Liver (tissue), 9 donors: ENCODE data around the gene YWHAB. TPM values are rescaled to one million over a fixed set of nuclear protein-coding genes. Genes with fewer than 3 reads are reported as not detected.

Source experiments
- DNase-seq: peaks from one replicate; pipeline ENCODE4 v3.0.0-alpha.2; 2017; ENCODE audit warnings: low spot score
- H3K27ac ChIP-seq, 2 donors: one replicate each; pipeline ENCODE4 v1.7.0; 2013; ENCODE audit warnings: inconsistent platforms in 2 of 2, low read length in 2 of 2, control low read depth in 1 of 2, low read depth in 1 of 2, mild to moderate bottlenecking in 1 of 2
- H3K27me3 ChIP-seq, 4 donors: one replicate each; pipeline versions ENCODE4 v1.6.1 to v1.7.0; 2013; ENCODE audit warnings: low read length in 3 of 4, inconsistent platforms in 1 of 4, mild to moderate bottlenecking in 1 of 4, moderate library complexity in 1 of 4; ENCODE audit not compliant: control insufficient read depth in 4 of 4, insufficient read depth in 4 of 4
- H3K36me3 ChIP-seq, 4 donors: one replicate each; pipeline versions ENCODE4 v1.6.1 to v1.7.0; 2013; ENCODE audit warnings: low read length in 3 of 4, mild to moderate bottlenecking in 3 of 4, low read depth in 1 of 4, moderate library complexity in 1 of 4; ENCODE audit not compliant: control insufficient read depth in 4 of 4, insufficient read depth in 3 of 4
- H3K4me1 ChIP-seq, 4 donors: one replicate each; pipeline versions ENCODE4 v1.6.1 to v1.7.0; 2013; ENCODE audit warnings: low read length in 3 of 4, mild to moderate bottlenecking in 3 of 4, moderate library complexity in 1 of 4; ENCODE audit not compliant: control insufficient read depth in 4 of 4, insufficient read depth in 4 of 4
- H3K4me3 ChIP-seq, 3 donors: one replicate each; pipeline versions ENCODE4 v1.6.1 to v1.7.0; 2013; ENCODE audit warnings: low read length in 3 of 3, control low read depth in 1 of 3, low read depth in 1 of 3, mild to moderate bottlenecking in 1 of 3
- H3K9ac ChIP-seq, 2 donors: one replicate each; pipeline ENCODE4 v1.7.0; 2013; ENCODE audit warnings: low read length in 2 of 2, mild to moderate bottlenecking in 2 of 2, moderate library complexity in 2 of 2, control low read depth in 1 of 2, low read depth in 1 of 2
- H3K9me3 ChIP-seq, 4 donors: one replicate each; pipeline versions ENCODE4 v1.6.1 to v1.7.0; 2013; ENCODE audit warnings: low read length in 3 of 4; ENCODE audit not compliant: control insufficient read depth in 4 of 4
- CTCF ChIP-seq: fragments of 150-350 bp; IDR thresholded peaks from 2 replicates; pipeline ENCODE4 v1.5.1; 2017; ENCODE audit warnings: improper control_type of control experiment, low read depth, low read length; ENCODE audit not compliant: missing input control
- FOXA1 ChIP-seq: IDR thresholded peaks from 2 replicates; pipeline ENCODE4 v1.6.1; 2016; ENCODE audit warnings: antibody characterized with exemption
- FOXA2 ChIP-seq: IDR thresholded peaks from 2 replicates; pipeline ENCODE4 v1.6.1; 2016; ENCODE audit warnings: antibody characterized with exemption
- HNF4A ChIP-seq, 2 donors: conservative IDR thresholded peaks; 2 replicates each; pipeline ENCODE4 v1.6.1; 2016; ENCODE audit warnings: antibody characterized with exemption in 2 of 2, mild to moderate bottlenecking in 2 of 2
- HNF4G ChIP-seq: IDR thresholded peaks from 2 replicates; pipeline ENCODE4 v1.6.1; 2016; ENCODE audit warnings: antibody characterized with exemption
- MAX ChIP-seq: IDR thresholded peaks from 2 replicates; pipeline ENCODE4 v1.6.1; 2016; ENCODE audit warnings: antibody characterized with exemption
- NR2F2 ChIP-seq: IDR thresholded peaks from 2 replicates; pipeline ENCODE4 v1.6.1; 2016; ENCODE audit warnings: antibody characterized with exemption
- RAD21 ChIP-seq, 2 donors: IDR thresholded peaks; 2 replicates each; pipeline ENCODE4 v1.6.1; 2016; ENCODE audit warnings: antibody characterized with exemption in 2 of 2, mild to moderate bottlenecking in 2 of 2
- REST ChIP-seq: IDR thresholded peaks from 2 replicates; pipeline ENCODE4 v1.6.1; 2016; ENCODE audit warnings: antibody characterized with exemption, mild to moderate bottlenecking
- RXRA ChIP-seq, 2 donors: IDR thresholded peaks; 2 replicates each; pipeline ENCODE4 v1.6.1; 2017 to 2018; ENCODE audit warnings: antibody characterized with exemption in 2 of 2, mild to moderate bottlenecking in 1 of 2
- SP1 ChIP-seq: IDR thresholded peaks from 2 replicates; pipeline ENCODE4 v1.6.1; 2018; ENCODE audit warnings: antibody characterized with exemption, mild to moderate bottlenecking
- TAF1 ChIP-seq: conservative IDR thresholded peaks from 2 replicates; pipeline ENCODE4 v1.6.1; 2016; ENCODE audit warnings: antibody characterized with exemption, mild to moderate bottlenecking
- YY1 ChIP-seq: IDR thresholded peaks from 2 replicates; pipeline ENCODE4 v1.6.1; 2016; ENCODE audit warnings: antibody characterized with exemption, mild to moderate bottlenecking
- ZBTB33 ChIP-seq: IDR thresholded peaks from 2 replicates; pipeline ENCODE4 v1.6.1; 2016; ENCODE audit warnings: antibody characterized with exemption
- WGBS: extraction: QIAGEN DNeasy Blood & Tissue Kit; methylation state at CpG from one replicate; pipeline ENCODE4 v1.1.7; 2013; 5-methylcytosine and 5-hydroxymethylcytosine counted together
- polyA plus RNA-seq, 2 donors: library from polyadenylated mRNA; stranded (reverse) in 1 of 2; unstranded in 1 of 2; fragments of 200-250 nt in 1 of 2; fragments of >200 nt in 1 of 2; fragmentation: Nextera tagmentation in 1 of 2; extraction: Ambion mirVana in 1 of 2; gene quantifications; one replicate each; pipeline versions ENCODE4 v1.2.1 to v1.2.3, GENCODE V29; 2013 to 2015
- total RNA-seq, 2 donors: library from RNA; depleted of rRNA; stranded (reverse); fragments of >200 nt; gene quantifications; one replicate each; pipeline ENCODE4 v1.2.3, GENCODE V29; 2014
- donor health status: healthy.
- donor health status: healthy.
- donor health status: healthy.
- donor health status: healthy.
- donor health status: healthy.

YWHAB gene
- total and polyA plus RNA-seq, 4 donors: 41.6 to 86.5 (median 43.3) TPM

DNA sequence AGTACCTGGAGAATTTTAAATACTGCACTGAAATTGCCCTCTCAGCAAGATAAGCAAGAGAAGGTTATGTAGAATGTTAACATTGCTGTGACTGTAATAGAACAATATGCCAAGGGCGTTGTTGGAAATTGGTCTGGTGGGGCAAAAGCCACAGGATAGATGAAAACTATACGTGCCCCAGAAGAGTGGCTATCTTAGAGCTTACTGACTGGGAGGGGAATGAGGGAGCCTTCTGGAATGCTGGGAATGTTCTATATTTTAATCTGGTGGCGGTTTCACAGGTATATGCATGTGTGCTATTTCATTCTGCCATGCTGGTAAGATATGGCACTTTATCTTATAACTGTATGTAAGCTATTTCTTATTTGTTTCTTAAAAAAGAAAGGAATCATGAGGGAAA, 35.2 kb upstream of the YWHAB start:
- no peak for TF ChIP-seq CTCF
- no peak for TF ChIP-seq HNF4A (conservative IDR thresholded peaks at IDR 0.05)
- no peak for TF ChIP-seq TAF1
- no peak for TF ChIP-seq YY1
- WGBS: 66% methylated on average over 3 of the region's 3 CpGs
- H3K36me3 ChIP-seq: no peaks in the 10 kb centered on the region
- no peak for DNase-seq
- H3K9ac ChIP-seq: no peak overlapping the region
- peaks cover 0 to 7% (median under 1%) of the 10 kb centered on the region in 4 donors for H3K27me3 ChIP-seq
- no peaks in the 10 kb centered on the region for H3K9me3 ChIP-seq
- H3K4me3 ChIP-seq: no peak overlapping the region
- H3K4me1 ChIP-seq: no peaks in the 10 kb centered on the region
- H3K27ac ChIP-seq: no peak overlapping the region

DNA sequence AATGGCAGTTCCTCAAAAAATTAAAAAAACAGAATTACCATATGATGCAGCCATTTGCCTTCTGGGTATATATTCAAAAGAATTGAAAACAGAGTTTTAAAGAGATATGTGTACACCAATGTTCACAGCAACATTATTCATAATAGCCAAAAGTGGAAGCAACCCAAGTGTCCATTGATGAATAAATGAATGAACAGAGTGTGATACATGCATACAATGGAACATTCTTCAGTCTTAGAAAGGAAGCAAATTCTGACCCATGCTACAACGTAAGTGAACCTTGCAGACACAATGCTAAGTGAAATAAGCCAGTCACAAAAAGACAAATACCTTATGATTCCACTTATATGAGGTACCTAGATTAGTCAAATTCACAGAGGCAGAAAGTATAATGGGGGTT, 34.7 kb upstream of the YWHAB start:
- Histone ChIP-seq H3K27ac (no peak overlapping the region), H3K36me3 (no peaks in the 10 kb centered on the region), H3K4me3 (no peak overlapping the region), H3K9ac (no peak overlapping the region), H3K27me3 (peaks cover 0 to 7% (median under 1%) of the 10 kb centered on the region in 4 donors), H3K9me3 (no peaks in the 10 kb centered on the region), H3K4me1 (no peaks in the 10 kb centered on the region)
- no peak for DNase-seq
- WGBS: 72% methylated on average over 1 of the region's 1 CpG
- TF ChIP-seq TAF1: no peak
- no peak for TF ChIP-seq HNF4A (conservative IDR thresholded peaks at IDR 0.05)
- TF ChIP-seq FOXA1: no peak
- TF ChIP-seq YY1: no peak
- no peak for TF ChIP-seq NR2F2
- no peak for TF ChIP-seq REST
- no peak for TF ChIP-seq FOXA2
- TF ChIP-seq MAX: no peak

- H3K27ac ChIP-seq: no peak overlapping the region
- peaks cover 0 to 7% (median under 1%) of the 10 kb centered on the region in 4 donors for H3K27me3 ChIP-seq
- DNase-seq: no peak
- no peak overlapping the region for H3K4me3 ChIP-seq
- WGBS: 58% methylated on average over 3 of the region's 3 CpGs
- H3K9me3 ChIP-seq: no peaks in the 10 kb centered on the region
- no peaks in the 10 kb centered on the region for H3K4me1 ChIP-seq
- no peaks in the 10 kb centered on the region for H3K36me3 ChIP-seq
- TF ChIP-seq SP1 (no peak), FOXA2 (no peak), ZBTB33 (no peak), FOXA1 (no peak), YY1 (no peak), MAX (no peak), RAD21 (IDR thresholded peaks at IDR 0.05) (no peak), HNF4G (no peak), RXRA (IDR thresholded peaks at IDR 0.05) (no peak), HNF4A (conservative IDR thresholded peaks at IDR 0.05) (no peak)
- no peak overlapping the region for H3K9ac ChIP-seq
Measured at GRCh38 chr20:44851545-44851944, 34.0 kb upstream of the YWHAB start.
